Fibroblast of villous mesenchyme (primary cell): ENCODE results near the gene SLAIN1. TPM values are rescaled to one million over a fixed set of nuclear protein-coding genes. Genes with fewer than 3 reads are reported as not detected.
A peak's percentile ranks its signal among the peaks of the same experiment; 100 is the strongest.

Experiments used
- DNase-seq: peaks from one replicate; pipeline ENCODE4 v3.0.0-alpha.2; 2010; ENCODE audit warnings: low read depth
- H3K4me3 ChIP-seq: 2 replicates; pipeline ENCODE4 v1.5.1; 2011; ENCODE audit warnings: low read depth, mild to moderate bottlenecking, low read length
- total RNA-seq: library from RNA; depleted of rRNA; stranded (reverse); fragments of >200 nt; gene quantifications from 2 replicates; pipeline ENCODE4 v1.2.3, GENCODE V29; 2012
- TF ChIP-seq, protein P1 (sequence below): IDR thresholded peaks from 2 replicates; pipeline ENCODE4 v1.5.1; 2012; ENCODE audit warnings: low read depth, mild to moderate bottlenecking, low read length; ENCODE audit not compliant: insufficient read depth

SLAIN1 gene
- total RNA-seq, 1 donor = not detected

DNA sequence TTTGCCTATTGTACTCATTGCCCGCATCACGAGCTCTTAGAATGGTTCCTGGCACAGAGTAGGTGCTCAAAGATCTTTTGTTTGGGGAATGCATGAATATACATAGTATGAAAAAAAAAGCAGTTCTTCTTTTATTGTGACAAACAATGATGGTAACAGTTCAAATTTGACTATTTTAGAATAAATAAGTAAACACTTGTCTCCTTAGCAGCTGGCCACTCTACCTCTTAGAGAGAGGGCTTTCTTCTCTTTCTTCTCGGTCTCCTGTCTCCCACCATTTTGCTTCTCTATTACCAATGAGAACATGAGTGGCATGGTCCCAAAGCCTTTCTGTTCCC, 639 bp upstream of the SLAIN1 start:
- H3K4me3 ChIP-seq = no peak overlapping the region
- no peak for DNase-seq
- TF ChIP-seq, protein P1, sequence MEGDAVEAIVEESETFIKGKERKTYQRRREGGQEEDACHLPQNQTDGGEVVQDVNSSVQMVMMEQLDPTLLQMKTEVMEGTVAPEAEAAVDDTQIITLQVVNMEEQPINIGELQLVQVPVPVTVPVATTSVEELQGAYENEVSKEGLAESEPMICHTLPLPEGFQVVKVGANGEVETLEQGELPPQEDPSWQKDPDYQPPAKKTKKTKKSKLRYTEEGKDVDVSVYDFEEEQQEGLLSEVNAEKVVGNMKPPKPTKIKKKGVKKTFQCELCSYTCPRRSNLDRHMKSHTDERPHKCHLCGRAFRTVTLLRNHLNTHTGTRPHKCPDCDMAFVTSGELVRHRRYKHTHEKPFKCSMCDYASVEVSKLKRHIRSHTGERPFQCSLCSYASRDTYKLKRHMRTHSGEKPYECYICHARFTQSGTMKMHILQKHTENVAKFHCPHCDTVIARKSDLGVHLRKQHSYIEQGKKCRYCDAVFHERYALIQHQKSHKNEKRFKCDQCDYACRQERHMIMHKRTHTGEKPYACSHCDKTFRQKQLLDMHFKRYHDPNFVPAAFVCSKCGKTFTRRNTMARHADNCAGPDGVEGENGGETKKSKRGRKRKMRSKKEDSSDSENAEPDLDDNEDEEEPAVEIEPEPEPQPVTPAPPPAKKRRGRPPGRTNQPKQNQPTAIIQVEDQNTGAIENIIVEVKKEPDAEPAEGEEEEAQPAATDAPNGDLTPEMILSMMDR = no peak

DNA sequence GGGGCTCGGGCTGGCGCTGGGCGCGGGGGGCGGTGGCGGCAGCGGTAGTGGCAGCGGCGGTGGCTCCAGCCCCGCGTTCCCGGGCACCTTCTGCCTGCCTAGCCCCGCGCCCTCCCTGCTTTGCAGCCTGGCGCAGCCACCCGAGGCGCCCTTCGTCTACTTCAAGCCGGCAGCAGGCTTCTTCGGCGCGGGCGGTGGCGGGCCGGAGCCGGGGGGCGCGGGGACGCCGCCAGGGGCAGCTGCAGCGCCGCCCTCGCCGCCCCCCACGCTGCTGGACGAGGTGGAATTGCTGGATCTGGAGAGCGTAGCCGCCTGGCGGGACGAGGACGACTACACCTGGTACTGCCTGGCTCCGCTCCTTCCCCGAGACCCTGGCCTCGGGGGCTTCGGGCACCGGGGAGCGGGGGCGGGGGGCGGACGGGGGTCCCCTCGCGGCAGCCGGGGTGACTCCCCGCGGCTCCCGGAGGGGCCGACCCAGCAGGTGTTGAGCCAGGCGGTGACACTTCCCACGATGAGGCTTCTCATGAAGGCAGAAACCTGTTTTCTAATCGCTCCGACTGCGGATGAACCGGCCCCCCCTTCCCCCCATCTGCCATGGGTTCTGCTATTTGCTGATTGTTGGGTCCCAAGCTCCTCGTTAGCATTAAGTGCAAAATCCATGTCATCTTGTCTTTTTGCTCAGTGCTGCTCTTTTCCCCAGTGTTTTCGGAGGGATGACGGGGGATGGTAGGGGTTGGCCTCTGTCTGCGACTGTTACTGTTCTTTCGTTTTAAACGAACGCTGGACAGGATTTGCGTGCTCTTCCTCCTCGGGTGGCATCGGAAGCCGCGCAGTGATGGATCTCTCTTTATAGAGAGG, 943 bp downstream of the SLAIN1 start:
- DNase-seq = no peak
- TF ChIP-seq, protein P1 = no peak
- H3K4me3 ChIP-seq = peak overlapping the region; percentile 51

DNA sequence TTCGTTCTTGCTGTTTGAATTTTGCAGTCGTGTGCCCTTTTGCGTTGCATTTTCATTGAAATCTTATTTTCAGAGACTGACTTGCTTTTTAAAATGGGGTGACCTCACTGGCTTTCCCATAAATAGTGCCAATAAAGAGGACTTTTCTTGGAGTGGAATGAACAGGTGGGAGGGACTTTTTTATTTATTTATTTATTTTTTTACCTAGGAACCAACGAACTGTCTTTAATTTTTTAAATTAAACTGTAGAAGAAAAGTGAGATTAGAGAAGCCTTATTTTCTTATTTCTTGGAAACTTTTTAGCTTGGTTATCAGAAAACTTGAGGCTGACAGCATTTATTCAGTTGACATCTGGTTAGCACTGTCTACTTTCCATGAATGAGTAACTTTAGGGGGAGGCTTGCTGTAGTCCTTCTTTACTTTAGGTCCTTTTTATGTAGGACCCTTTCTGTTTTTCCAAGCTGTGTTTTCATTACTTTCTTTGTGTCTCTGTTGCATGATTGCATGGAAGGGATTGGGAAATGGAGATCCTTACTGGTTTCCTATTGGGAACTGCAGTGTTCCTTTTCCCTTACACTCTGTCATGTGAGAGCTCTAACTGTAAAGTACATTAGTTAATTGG, 1.7 kb downstream of the SLAIN1 start:
- DNase-seq = no peak
- peak overlapping the region; percentile 51 for H3K4me3 ChIP-seq
- TF ChIP-seq, protein P1 = no peak

DNA sequence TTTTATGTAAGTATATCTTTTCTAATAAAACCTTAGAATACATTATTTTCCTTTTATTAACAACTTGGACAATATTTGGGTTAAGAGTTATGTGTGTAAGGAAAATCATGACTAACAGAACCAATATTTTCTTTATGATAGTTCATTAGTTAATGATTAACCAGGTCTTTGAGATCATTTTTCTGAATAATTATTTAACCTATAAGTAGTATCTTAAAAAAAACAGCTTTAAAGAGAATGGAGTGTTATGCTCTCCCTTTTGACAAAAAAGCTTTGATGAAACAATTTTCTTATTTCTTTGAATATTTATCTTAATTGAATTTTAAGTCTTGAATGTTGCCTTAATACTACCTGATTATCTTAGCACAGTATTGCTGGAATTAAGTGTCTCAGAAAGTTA, 3.8 kb downstream of the SLAIN1 start:
- no peak overlapping the region for H3K4me3 ChIP-seq
- DNase-seq = no peak
- TF ChIP-seq, protein P1 = no peak

DNA sequence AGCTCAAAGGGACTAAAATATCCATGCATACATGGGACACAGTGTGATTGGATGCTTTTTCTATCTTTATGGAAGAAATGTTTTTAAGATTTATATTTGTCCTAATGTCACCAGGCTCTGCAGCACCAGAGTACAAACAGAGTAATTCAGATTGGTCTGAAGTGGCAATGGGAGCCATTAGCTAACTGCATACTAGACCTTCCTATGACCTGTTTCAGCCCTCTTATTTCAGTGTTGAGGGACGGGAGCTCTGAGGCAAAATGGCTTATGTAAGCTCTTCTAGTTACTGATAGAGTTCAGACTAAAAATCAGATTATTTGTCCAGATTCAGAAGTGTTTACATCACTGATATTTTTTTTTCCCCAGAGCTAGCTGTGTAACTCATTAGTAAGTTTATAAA, 4.9 kb downstream of the SLAIN1 start:
- H3K4me3 ChIP-seq = no peak overlapping the region
- TF ChIP-seq, protein P1 = no peak
- no peak for DNase-seq

DNA sequence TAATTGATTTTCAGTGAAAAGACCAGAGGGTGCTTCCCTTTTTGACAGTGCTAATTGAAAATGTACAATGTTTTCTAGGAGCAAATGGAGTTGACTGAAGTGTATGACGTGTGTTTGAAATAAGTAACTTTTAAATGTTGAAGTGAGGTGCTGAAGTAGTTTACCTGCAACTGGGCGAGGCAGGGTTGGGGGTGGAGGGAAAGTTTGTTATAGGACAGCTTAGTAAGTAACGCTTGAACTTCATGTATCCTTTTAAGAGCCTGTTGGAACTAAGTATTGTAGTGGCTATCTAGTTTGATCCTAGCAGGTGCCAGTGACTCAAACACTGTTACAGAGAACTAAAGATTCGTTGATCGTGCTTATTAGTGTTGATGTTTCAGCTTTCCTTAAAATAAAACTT, 5.9 kb downstream of the SLAIN1 start:
- no peak for DNase-seq
- H3K4me3 ChIP-seq = no peak overlapping the region
- TF ChIP-seq, protein P1 = no peak
